ENCODE data around the gene KRTAP5-6.

DNA sequence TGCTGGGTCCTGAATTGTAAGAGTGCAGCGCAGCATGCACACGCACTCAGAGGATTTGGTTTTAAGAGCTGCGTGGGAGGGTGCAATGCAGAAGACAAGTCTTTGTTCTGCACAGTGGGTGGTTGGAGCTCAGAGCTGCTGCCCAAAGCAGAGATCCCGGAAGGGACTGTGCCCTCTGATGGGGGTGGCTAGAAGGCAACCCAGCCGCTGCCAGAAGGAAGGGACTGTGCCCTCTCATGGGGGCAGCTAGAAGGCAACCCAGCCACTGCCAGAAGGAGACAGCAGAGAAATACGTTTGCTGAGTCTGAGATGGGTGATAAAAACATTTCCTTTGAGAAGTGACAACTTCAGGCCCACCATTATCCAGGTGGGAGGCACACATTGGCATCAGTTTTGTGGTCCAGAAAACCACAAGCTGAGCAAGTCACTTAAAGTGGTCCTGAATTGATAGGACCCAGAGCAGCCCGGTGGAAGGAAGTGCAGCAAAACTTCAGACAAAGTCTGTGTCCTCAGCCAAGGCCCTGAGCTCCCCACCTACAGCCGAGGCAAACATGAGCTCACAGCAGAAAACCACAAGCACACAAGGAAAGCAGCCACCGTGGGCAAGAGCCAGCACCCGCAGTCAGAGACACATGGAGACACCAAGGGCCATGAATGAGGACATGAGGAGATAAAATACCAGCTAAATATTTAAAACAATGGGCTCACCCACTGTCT is 4.3 kb downstream of the KRTAP5-6 start:
- TF ChIP-seq, protein P1, sequence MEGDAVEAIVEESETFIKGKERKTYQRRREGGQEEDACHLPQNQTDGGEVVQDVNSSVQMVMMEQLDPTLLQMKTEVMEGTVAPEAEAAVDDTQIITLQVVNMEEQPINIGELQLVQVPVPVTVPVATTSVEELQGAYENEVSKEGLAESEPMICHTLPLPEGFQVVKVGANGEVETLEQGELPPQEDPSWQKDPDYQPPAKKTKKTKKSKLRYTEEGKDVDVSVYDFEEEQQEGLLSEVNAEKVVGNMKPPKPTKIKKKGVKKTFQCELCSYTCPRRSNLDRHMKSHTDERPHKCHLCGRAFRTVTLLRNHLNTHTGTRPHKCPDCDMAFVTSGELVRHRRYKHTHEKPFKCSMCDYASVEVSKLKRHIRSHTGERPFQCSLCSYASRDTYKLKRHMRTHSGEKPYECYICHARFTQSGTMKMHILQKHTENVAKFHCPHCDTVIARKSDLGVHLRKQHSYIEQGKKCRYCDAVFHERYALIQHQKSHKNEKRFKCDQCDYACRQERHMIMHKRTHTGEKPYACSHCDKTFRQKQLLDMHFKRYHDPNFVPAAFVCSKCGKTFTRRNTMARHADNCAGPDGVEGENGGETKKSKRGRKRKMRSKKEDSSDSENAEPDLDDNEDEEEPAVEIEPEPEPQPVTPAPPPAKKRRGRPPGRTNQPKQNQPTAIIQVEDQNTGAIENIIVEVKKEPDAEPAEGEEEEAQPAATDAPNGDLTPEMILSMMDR (IDR thresholded peaks at IDR 0.05), result no peak
- TF ChIP-seq POLR2AphosphoS5 (IDR thresholded peaks at IDR 0.05) (no peak), POLR2A (IDR thresholded peaks at IDR 0.05) (no peak), EP300 (IDR thresholded peaks at IDR 0.05; ENCODE audit: low read depth) (no peak)
